Activated T-helper 17 cell treated with anti-CD3 and anti-CD28 coated beads, Interleukin-2, amount 50 U/mL, for 72 hours (primary cell): Measurements from ENCODE around the gene SEM1. TPM values are rescaled to one million over a fixed set of nuclear protein-coding genes. Genes with fewer than 3 reads are reported as not detected.

ENCODE experiments used
- ATAC-seq: fragments of 150-1000 bp; cut with Tn5 transposase; replicated peaks from 2 replicates; pipeline ENCODE4 v1.10.0; 2021; ENCODE audit warnings: mild to moderate bottlenecking, moderate library complexity
- H3K27ac Mint-ChIP-seq: one replicate; pipeline ENCODE4 v1.8.0; 2022; ENCODE audit warnings: mixed read lengths
- H3K27me3 Mint-ChIP-seq: one replicate; pipeline ENCODE4 v1.8.0; 2022; ENCODE audit warnings: mixed read lengths
- H3K36me3 Mint-ChIP-seq: one replicate; pipeline ENCODE4 v1.8.0; 2022; ENCODE audit warnings: low read depth, mild to moderate bottlenecking, mixed read lengths
- H3K4me1 Mint-ChIP-seq: one replicate; pipeline ENCODE4 v1.8.0; 2022; ENCODE audit warnings: mixed read lengths
- H3K4me3 Mint-ChIP-seq: one replicate; pipeline ENCODE4 v1.8.0; 2022; ENCODE audit warnings: mild to moderate bottlenecking, mixed read lengths
- H3K9me3 Mint-ChIP-seq: one replicate; pipeline ENCODE4 v1.8.0; 2022; ENCODE audit warnings: mixed read lengths
- total RNA-seq, 2 donors: library from RNA; stranded (reverse); gene quantifications; one replicate each; pipeline ENCODE4 v1.2.3, GENCODE V29; 2022

The SEM1 gene
- total RNA-seq, 2 donors from 2014 or later, result 23.5 to 28.2 TPM

- Mint-ChIP-seq H3K4me3 (no peak overlapping the region), H3K9me3 (peaks cover 4% of the 10 kb centered on the region), H3K27ac (no peak overlapping the region), H3K36me3 (peaks cover 90% of the 10 kb centered on the region), H3K4me1 (peaks cover 16% of the 10 kb centered on the region), H3K27me3 (no peaks in the 10 kb centered on the region)
- ATAC-seq, result no peak
Observed at GRCh38 chr7:96689414-96689813, 20.2 kb downstream of the SEM1 start.

DNA sequence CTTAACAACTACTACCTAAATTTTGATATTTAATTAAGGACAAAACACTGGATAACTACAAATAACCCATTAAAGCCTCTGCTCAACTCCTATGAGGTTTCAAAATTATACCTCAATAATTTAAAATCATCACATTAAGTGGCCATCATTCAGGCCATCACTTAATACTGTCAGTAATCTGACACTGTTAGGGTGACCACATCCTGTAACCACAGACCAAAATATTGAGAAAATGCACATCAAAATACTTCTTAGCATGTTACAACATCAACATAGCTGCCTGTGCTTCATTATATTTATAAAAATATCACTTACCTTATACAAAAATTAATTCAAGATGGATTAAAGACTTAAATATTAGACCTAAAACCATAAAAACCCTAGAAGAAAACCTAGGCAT lies 23.3 kb downstream of the SEM1 start:
- peak overlapping the region; percentile 71 for H3K27ac Mint-ChIP-seq
- H3K4me1 Mint-ChIP-seq, result peaks cover 18% of the 10 kb centered on the region
- no peaks in the 10 kb centered on the region for H3K27me3 Mint-ChIP-seq
- H3K36me3 Mint-ChIP-seq, result peaks cover 86% of the 10 kb centered on the region
- H3K9me3 Mint-ChIP-seq, result peaks cover 5% of the 10 kb centered on the region
- peak overlapping the region; percentile 57 for H3K4me3 Mint-ChIP-seq
- no peak for ATAC-seq

DNA sequence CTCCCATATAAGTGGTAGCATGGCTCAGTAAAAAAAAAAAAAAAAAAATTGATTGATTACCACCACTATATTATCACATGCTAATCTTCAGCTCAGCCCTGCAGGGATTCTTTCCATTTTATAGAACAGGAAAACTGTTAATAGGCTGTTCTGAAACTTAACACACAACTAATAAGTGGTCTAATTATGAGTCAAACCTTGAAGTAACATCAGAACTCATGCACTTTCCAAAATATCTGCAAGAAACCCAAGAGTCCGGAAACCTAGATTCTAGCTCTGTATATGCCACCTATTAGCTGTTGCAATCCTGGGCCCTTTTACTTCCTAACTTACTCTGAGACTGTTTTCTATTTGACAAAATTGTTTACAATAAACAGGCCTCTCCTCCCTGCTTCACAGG lies 23.9 kb downstream of the SEM1 start:
- peaks cover 5% of the 10 kb centered on the region for H3K9me3 Mint-ChIP-seq

GRCh38 chr7:96685353-96685752 lies 24.3 kb downstream of the SEM1 start:
- peaks cover 5% of the 10 kb centered on the region for H3K9me3 Mint-ChIP-seq
- peaks cover 18% of the 10 kb centered on the region for H3K4me1 Mint-ChIP-seq
- H3K27ac Mint-ChIP-seq, result peak overlapping the region; percentile 71

More for the DNA sequence above, 23.9 kb downstream of the SEM1 start:
- Mint-ChIP-seq H3K4me1 (peaks cover 18% of the 10 kb centered on the region), H3K4me3 (peak overlapping the region; percentile 57), H3K27me3 (no peaks in the 10 kb centered on the region), H3K36me3 (peaks cover 81% of the 10 kb centered on the region), H3K27ac (peak overlapping the region; percentile 71)
- ATAC-seq, result peak; percentile 18

DNA sequence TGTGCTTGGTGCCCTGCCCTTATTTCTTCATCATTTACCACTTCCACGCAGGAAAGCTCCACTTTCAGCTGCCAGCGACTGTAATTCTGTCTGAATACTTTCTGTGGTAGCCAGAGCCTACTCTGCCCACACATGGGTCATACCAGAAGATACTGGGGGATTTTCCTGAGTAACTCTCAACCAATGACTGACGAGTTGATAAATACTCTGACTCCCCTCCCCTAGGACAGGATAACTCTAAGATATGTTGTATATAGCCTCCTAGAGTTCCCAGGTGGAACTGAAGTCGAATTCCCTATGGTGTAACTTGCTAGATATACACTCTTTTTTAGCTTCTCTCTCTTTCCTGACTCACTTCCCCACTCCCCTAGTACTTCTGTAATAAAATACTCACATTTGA lies 29.8 kb downstream of the SEM1 start:
- Mint-ChIP-seq H3K27me3 (no peaks in the 10 kb centered on the region), H3K4me1 (peaks cover 7% of the 10 kb centered on the region), H3K4me3 (no peak overlapping the region), H3K9me3 (peaks cover 5% of the 10 kb centered on the region), H3K36me3 (peaks cover 32% of the 10 kb centered on the region), H3K27ac (no peak overlapping the region)
- ATAC-seq, result peak; percentile 38

More at GRCh38 chr7:96685353-96685752, 24.3 kb downstream of the SEM1 start:
- Mint-ChIP-seq H3K4me3 (peak overlapping the region; percentile 57), H3K27me3 (no peaks in the 10 kb centered on the region), H3K36me3 (peaks cover 77% of the 10 kb centered on the region)
- peak; percentile 50 for ATAC-seq

DNA sequence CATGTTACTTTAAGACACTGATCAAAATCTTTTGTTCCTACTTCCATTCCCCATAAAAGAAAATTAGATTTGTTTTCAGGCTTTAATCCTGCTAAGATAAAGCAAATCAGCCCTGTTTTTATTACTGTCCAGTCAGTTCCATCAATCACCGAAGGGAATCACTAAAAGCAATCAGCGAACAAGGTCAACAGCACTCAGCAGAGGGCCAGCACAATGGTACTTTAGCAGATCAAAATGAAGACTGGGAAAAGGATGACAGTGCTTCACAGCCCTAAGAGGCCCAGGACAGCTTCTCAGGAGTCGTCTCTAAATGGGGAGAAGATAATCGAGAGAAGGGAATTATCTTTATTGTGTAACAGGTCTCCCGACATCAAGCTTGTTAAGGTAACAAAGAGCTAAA lies 32.7 kb downstream of the SEM1 start:
- H3K9me3 Mint-ChIP-seq, result no peaks in the 10 kb centered on the region
- H3K4me3 Mint-ChIP-seq, result no peak overlapping the region
- H3K27ac Mint-ChIP-seq, result no peak overlapping the region
- ATAC-seq, result no peak
- no peaks in the 10 kb centered on the region for H3K27me3 Mint-ChIP-seq
- peaks cover 11% of the 10 kb centered on the region for H3K36me3 Mint-ChIP-seq
- no peaks in the 10 kb centered on the region for H3K4me1 Mint-ChIP-seq

DNA sequence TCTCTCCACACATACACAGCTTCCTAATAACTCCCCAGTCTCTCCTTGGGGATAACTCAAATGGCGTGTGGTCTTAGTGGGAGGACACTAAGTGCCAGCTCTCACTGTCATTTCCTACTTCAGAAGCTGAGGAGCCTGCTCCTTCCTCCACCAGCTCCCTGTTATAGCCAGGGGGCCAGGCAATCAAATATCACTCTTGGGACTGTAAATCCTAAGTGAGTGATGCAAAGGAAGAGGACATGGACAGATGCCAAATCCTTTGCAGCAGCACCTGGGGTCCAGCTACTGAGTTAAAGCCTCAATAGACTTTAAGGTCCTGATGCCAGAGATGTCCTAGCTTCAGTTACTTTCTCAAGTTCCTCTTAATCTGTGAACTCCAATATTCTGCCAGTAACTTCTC lies 34.1 kb downstream of the SEM1 start:
- ATAC-seq, result no peak
- Mint-ChIP-seq H3K36me3 (peaks cover 21% of the 10 kb centered on the region), H3K27ac (no peak overlapping the region), H3K9me3 (no peaks in the 10 kb centered on the region), H3K4me1 (no peaks in the 10 kb centered on the region), H3K4me3 (no peak overlapping the region), H3K27me3 (no peaks in the 10 kb centered on the region)

GRCh38 chr7:96674565-96674964 lies 35.1 kb downstream of the SEM1 start:
- Mint-ChIP-seq H3K27me3 (no peaks in the 10 kb centered on the region), H3K9me3 (no peaks in the 10 kb centered on the region), H3K4me3 (no peak overlapping the region), H3K4me1 (no peaks in the 10 kb centered on the region), H3K36me3 (peaks cover 26% of the 10 kb centered on the region), H3K27ac (no peak overlapping the region)
- no peak for ATAC-seq

- Mint-ChIP-seq H3K36me3 (peaks cover 41% of the 10 kb centered on the region), H3K4me3 (no peak overlapping the region)
Observed at GRCh38 chr7:96671854-96672253, 37.8 kb downstream of the SEM1 start.

GRCh38 chr7:96670338-96671289 lies 39.0 kb downstream of the SEM1 start:
- no peaks in the 10 kb centered on the region for H3K4me1 Mint-ChIP-seq

More at GRCh38 chr7:96671854-96672253, 37.8 kb downstream of the SEM1 start:
- H3K27me3 Mint-ChIP-seq, result no peaks in the 10 kb centered on the region
- no peak for ATAC-seq
- no peaks in the 10 kb centered on the region for H3K4me1 Mint-ChIP-seq
- no peaks in the 10 kb centered on the region for H3K9me3 Mint-ChIP-seq
- H3K27ac Mint-ChIP-seq, result no peak overlapping the region

GRCh38 chr7:96669812-96670211 lies 39.8 kb downstream of the SEM1 start:
- H3K9me3 Mint-ChIP-seq, result no peaks in the 10 kb centered on the region
- peaks cover 41% of the 10 kb centered on the region for H3K36me3 Mint-ChIP-seq
- no peak for ATAC-seq
- no peak overlapping the region for H3K27ac Mint-ChIP-seq
- H3K4me1 Mint-ChIP-seq, result no peaks in the 10 kb centered on the region
- H3K27me3 Mint-ChIP-seq, result no peaks in the 10 kb centered on the region
- H3K4me3 Mint-ChIP-seq, result no peak overlapping the region

More at GRCh38 chr7:96670338-96671289, 39.0 kb downstream of the SEM1 start:
- H3K4me3 Mint-ChIP-seq, result no peak overlapping the region
- H3K27ac Mint-ChIP-seq, result no peak overlapping the region
- H3K36me3 Mint-ChIP-seq, result peaks cover 41% of the 10 kb centered on the region
- no peak for ATAC-seq
- H3K27me3 Mint-ChIP-seq, result no peaks in the 10 kb centered on the region
- H3K9me3 Mint-ChIP-seq, result no peaks in the 10 kb centered on the region

- Mint-ChIP-seq H3K27ac (no peak overlapping the region), H3K4me3 (no peak overlapping the region), H3K36me3 (peaks cover 39% of the 10 kb centered on the region), H3K4me1 (peaks cover 11% of the 10 kb centered on the region), H3K27me3 (no peaks in the 10 kb centered on the region), H3K9me3 (no peaks in the 10 kb centered on the region)
- ATAC-seq, result no peak
Observed at GRCh38 chr7:96667026-96667425, 42.6 kb downstream of the SEM1 start.

- no peaks in the 10 kb centered on the region for H3K27me3 Mint-ChIP-seq
- H3K36me3 Mint-ChIP-seq, result peaks cover 27% of the 10 kb centered on the region
- ATAC-seq, result no peak
- H3K4me1 Mint-ChIP-seq, result peaks cover 11% of the 10 kb centered on the region
- H3K9me3 Mint-ChIP-seq, result no peaks in the 10 kb centered on the region
- H3K4me3 Mint-ChIP-seq, result no peak overlapping the region
- H3K27ac Mint-ChIP-seq, result no peak overlapping the region
Observed at GRCh38 chr7:96665689-96666088, 44.0 kb downstream of the SEM1 start.

GRCh38 chr7:96664793-96665192 lies 44.9 kb downstream of the SEM1 start:
- Mint-ChIP-seq H3K4me1 (peaks cover 11% of the 10 kb centered on the region), H3K9me3 (no peaks in the 10 kb centered on the region), H3K27ac (no peak overlapping the region), H3K36me3 (peaks cover 21% of the 10 kb centered on the region), H3K4me3 (no peak overlapping the region), H3K27me3 (no peaks in the 10 kb centered on the region)
- ATAC-seq, result no peak

DNA sequence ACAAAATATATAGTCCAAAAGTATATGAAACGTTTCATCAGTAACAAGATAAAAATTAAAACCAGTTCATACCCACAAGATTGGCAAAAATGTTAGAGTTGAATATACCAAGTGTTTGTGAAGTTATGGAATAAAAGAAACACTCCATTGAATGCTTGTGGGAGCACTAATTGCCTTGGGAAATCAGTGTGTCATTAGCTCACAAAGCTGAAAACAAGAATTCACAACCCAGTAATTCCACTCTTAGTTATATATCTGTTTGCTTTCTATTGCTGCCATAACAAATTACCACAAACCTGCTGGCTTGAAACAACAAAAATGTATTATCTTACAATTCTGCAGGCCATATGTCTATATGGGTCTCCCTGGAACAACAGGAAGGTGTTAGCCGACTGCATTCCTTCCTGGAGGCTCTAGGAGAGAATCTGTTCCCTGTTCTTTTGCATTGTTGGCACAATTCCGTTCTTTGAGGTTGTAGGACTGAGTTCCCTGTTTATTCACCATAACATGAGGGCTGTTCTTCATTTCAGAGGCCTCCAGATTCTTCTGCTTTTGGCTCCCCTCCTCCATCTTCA lies 45.7 kb downstream of the SEM1 start:
- Mint-ChIP-seq H3K4me1 (peaks cover 11% of the 10 kb centered on the region), H3K4me3 (no peak overlapping the region), H3K27ac (no peak overlapping the region), H3K27me3 (no peaks in the 10 kb centered on the region), H3K9me3 (no peaks in the 10 kb centered on the region), H3K36me3 (peaks cover 19% of the 10 kb centered on the region)
- ATAC-seq, result no peak
